GM10847 (cell line): ENCODE data around the gene KCNG4.

Experiments
- POLR2A ChIP-seq: IDR thresholded peaks from 2 replicates; pipeline ENCODE4 v1.6.1; 2011; ENCODE audit not compliant: insufficient read length; ENCODE audit errors: extremely low read depth

KCNG4 gene

DNA sequence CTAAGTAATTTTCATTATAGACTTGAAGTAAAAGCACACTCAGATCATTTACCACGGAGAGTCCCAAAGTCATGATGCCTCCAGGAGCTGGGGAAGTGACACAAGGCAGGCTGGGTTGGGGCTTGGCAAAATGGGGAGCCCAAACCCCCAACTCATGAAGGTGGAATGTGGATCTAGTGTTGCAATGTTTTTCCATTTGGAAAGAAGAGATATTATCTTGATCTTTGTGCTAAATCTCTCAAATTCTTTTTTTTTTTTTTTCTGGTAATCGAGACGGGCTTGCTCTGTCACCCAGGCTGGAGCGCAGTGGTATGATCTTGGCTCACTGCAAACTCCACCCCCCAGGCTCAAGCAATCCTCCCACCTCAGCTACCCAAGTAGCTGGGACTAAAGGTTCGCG is 7.5 kb upstream of the KCNG4 start:
- TF ChIP-seq POLR2A = no peak

DNA sequence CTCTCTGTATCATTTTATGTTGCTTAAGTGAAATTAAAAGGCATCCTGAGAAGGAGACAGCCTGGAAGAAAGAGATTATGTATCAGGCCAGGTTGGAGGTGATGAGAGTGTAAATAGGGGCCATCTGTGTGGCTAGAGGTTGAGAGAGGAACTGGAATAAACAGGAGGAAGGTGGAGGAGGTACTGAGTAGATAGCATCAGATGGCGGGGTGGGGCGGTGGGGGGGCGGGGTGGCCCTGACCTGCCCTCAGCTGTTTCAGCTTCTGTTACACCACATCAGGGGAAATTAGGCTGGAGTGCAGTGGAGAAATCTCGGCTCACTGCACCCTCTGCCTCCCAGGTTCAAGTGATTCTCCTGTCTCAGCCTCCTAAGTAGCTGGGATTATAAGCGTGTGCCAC is 6.9 kb upstream of the KCNG4 start:
- TF ChIP-seq POLR2A = no peak

DNA sequence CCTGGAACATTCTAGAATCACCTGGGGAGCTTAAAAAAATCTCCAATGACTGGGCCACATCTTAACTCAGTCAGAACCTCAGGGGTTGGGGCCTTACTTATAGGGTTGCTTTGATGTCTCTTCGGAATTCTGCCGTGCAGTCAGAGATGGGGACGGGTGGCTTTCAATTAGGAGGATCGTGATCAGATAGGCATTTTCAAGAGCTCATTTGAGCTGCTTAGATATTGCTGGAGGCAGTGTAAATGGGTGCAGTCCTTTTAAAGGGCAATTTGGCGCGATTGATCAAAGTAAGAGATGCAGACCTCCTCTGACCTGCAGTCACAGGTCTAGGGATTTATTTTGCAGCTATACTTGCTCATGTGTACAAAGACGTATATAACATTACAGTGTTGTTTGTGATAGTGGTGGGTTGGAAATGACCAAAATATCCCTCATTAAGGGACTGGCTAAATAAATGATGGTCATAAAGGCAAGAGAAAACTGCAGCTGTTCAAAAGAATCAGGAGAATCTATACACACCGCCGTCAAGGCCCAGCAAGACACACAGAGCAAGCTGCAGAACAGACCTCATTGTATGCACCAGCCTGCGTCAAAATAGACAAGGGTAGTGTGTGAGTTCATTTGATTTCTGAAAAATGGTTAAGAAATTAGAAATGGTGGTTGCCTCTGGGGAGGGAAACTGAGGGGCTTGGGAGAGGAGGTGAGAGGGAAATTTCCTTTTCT is 6.3 kb upstream of the KCNG4 start:
- TF ChIP-seq POLR2A = no peak

DNA sequence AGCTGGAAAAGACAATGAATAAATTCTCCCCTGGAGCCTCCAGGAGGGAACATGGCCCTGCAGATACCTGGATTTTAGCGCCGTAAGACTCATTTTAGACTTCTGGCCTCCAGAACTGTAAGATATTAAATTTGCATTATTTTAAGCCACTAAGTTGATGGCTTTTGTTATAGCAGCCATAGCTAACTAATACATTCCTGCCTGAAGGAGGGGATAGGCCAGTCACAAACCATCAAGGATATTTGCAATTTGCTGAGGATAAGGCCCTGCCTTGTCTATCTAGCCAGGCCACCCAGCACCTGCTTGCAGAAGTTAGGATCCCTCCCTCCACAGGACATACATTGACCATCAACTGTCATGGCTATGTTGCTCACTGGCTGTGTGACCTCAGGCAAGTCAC is 4.9 kb upstream of the KCNG4 start:
- TF ChIP-seq POLR2A = no peak

DNA sequence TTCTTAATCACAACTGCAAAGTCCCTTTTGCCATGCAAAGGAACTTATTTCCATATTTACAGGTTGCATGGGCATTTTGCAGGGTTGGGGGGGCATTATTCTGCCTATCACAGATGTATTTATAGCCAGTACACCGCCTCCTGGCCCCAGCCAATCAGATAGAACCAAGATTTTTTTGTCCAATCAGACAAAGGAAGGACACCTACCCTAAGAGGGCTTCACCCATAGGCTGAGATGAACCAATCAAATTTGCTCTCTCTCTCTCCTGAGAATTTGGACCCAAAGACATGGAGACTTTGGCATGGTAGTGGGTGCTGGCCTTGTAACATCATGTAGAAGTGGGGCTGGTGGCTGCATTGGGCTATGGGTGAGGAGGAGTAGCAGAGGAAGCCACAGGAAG is 3.9 kb upstream of the KCNG4 start:
- no peak for TF ChIP-seq POLR2A

DNA sequence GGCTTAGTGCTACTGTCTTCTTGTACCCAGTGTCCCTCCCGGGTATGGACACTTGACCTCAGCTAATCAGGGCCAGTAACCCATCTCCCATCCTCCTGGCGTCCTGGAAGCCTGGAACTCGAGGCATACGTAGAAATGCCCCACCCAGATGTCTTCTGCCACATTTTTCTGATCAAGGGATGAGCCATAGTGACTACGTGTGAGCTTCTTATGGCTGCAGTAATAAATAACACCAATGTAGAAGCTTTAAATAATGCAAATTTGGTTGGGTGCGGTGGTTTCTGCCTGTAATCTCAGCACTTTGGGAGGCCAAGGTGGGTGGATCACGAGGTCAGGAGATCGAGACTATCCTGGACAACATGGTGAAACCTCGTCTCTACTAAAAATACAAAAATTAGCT is 3.0 kb upstream of the KCNG4 start:
- no peak for TF ChIP-seq POLR2A

DNA sequence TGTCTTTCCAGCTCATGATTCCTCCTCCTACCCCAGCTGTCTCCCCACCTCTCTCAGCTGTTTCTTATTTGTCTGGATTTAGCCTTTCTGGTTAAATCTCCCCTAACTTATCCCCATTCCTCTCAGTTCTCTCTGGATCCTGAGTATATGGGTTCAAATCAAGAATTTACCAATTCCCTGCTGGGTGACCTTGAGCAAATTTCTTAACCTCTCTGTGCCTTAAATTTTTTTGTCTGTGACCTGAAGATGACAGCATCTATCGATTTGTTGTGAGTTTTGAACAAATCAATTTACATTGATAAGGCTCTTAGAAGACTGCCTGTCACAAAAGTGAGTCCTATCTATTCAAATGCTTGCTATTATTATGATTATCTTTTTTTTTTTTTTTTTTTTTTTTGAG is 2.0 kb upstream of the KCNG4 start:
- TF ChIP-seq POLR2A = no peak

DNA sequence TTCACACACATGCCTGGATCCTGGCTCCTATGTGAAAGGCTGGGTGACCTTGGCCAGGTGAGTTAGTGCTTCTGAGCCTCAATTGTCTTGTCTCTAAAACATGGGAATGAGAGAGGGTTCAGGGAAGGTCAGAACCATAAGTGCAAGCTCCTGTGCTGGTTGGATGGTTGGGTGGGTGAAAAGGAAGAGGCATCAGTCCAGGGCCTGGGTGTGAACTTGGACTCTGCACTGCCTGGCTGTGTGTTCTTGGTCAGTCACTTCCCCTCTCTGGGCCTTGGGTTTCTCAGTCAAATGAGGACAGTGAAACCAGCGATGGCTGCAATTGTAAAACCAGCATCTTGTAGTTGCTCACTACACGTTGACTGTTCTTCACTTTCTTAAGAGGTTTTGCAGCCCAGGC is 643 bp upstream of the KCNG4 start:
- TF ChIP-seq POLR2A = no peak

DNA sequence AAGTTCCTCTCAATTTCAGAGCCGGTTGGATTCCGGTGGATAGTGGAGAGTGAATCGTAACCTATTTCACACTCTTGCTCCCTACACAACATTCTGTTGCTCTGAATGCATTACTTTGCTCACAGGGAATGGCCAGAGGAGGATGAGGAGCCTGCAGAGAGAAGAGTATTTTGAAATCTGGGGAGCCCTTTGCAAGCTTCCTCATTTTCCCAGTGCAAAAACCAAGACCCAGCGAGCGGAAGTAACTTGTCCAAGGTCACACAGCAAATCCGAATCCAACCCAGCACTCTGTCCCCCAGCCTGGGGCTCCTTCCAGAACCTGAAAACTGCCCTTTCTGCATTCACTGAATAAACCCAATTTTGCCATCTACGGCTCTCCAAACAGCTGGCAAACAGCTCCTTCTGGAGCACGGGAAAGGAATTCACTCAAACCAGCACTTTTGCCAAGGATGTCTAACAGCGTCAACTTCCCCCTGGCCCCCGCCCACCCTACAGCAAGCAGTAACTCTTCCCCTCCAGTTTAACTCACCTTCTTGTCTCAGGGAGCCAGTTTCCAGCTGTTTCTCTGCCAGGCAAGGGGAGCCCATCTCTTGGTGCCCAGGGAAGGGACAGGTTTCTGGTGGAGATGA is 557 bp downstream of the KCNG4 start:
- TF ChIP-seq POLR2A = no peak

DNA sequence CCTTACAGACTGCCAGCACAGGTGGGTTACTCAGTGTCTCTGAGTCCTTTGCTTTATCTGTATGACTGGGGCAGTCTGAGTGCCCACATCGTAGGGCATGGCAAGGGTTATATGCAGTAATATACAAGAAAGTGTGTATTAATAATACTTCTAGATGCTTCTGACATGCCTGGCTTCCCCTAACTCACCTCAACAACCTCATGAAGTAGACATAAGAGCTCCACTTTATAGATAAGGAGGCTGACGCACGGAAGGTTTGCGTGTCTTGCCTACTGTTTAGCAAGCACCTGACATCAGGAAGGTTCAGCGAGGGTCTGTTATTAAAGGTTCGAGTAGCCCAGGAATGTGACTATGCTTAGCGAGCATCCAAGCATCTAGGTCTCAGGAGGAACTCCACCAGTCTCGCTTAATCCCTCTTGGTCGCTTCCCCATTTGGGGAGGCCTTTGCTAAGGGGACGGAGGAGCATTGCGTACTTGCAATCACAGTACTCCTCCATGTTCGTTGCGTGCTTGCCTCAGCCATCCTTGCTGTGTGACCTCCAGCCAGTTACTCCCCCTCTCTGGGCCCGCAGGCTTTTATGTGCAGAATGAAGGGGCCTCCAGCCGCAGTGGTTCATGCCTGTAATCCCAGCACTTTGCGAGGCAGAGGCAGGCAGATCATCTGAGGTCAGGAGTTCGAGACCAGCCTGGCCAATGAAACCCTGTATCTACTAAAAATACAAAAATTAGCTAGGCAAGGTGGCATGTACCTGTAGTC is 1.6 kb downstream of the KCNG4 start:
- TF ChIP-seq POLR2A = no peak

DNA sequence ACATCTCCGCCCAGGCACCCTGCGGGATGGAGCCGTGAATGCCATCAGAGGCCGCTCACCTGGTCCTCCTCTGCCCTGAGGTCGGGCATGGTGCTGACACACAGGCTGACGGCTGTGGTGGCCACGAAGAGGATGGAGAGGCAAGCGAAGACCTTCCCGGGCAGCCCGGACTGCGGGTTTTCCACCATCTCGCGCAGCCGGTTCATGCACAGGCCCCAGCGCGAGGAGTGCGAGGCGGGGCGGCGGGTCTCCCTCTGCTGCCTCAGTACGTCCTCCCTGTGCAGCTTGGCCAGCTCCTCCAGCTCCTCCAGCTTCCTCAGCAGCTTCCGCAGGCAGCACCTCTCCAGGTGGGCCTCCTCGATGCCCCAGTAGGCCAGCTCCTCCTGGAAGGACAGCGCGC is 3.1 kb downstream of the KCNG4 start:
- TF ChIP-seq POLR2A = no peak

DNA sequence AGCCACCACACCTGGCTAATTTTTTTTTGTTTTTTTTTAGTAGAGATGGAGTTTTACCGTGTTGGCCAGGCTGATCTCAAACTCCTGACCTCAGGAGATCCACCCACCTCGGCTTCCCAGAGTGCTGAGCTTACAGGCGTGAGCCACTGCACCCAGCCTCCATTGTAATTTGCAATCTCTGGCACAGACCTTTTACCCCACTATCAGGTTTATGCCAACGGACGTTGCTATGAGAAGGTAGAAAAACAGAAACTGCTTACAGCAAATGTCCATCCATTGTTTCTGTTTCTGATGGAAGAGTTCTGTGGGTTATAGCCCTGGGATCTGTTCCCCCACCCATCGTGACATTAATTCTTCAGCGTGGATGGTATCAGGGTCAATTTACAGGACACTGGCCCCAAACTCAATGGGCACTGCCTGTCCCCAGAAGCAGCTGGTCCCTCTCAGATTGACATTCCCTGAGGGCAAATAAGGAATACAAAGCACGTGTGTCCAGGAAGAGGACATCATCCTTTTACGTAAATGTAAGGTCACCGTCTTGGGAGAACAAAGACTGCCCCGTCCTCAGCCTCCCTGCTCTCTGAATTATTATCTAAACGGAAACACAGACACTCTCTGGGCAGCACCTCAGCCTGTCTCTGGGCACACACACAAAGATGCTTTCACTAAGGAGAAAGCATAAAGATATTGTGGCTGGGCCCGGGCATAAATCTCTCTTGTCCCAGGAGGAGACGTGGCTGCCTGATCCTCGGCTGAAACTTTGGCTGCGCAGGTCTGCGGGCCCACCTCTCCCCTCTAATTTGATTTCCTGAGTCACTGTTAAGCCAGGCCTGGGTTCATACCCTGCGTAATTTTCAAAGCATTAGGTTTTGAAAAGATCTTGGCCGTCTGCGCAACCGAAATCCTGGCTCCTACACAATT is 5.2 kb downstream of the KCNG4 start:
- no peak for TF ChIP-seq POLR2A

DNA sequence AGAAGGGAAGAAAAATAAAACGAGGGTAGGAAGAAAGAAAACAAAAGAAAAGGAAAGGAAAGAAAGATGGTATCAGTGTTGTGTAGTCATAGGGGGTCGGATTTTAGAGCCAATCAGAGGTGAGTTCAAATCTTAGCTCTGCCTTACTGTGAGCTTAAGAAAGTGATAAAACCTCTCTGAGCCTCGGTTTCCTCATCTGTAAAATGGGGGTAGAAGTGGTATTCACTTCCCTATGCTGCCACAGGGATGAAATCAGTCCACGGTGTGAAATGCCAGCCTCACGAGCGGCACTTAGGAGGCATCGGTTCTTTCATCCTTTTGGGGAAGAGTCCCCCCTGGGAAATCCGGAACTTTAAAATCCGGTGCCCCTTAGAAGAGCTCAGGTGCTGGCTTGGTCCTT is 6.1 kb downstream of the KCNG4 start:
- no peak for TF ChIP-seq POLR2A

DNA sequence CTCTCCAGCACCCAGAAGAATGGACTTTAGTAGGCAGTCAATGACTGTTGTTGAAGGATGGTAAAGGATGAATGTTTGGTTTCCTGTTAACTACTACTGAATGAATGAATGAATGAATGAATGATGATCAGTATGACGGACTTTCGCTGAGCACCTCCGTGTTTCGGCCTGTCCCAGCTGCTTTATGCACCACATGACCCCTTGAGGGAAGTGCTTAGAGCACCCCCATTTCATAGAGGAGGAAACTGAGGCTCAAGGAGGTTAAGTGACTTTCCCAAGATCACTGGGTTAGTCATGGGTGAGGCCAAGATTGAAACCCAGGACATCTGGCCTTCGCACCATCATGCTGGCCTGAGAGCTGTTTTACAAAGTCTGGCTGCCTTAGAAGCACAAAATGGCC is 6.8 kb downstream of the KCNG4 start:
- TF ChIP-seq POLR2A = no peak

DNA sequence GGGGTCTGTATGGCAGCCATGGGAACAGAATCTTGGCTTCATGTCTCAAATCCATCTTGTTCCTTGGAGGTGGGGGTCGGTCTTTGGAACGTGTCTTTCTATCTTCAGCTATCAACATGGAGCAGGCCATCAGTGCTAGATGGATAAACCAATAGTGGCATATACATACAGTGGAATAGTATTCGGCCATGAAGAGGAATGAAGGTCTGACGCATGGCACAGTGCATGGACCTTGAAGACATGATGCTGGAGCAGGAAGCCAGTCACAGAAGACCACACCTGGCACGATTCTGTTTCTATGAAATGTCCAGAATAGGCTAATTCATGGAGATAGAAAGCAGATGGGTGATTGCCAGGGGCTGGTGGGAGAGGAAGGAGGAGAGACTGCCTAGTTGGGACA is 7.8 kb downstream of the KCNG4 start:
- TF ChIP-seq POLR2A = no peak

DNA sequence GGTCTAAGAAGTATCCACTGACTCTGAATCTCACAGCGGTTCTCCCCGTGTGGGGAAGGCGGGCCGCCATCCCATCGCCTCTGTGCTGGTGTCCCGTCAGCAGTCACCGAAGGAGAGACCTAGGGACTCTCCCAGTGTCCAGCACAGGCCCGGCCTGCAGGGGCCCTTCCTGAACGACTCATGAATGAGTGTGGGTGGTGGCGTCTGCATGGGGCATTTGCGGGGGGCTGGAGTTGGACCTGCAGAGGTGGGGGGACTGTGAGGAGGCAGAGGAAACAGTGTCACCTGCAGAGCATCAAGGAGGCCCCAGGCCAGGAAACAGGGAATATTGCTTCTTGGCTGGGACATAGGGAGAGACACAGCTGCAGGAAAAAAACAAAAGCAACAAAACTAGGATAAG is 10.3 kb downstream of the KCNG4 start:
- no peak for TF ChIP-seq POLR2A

DNA sequence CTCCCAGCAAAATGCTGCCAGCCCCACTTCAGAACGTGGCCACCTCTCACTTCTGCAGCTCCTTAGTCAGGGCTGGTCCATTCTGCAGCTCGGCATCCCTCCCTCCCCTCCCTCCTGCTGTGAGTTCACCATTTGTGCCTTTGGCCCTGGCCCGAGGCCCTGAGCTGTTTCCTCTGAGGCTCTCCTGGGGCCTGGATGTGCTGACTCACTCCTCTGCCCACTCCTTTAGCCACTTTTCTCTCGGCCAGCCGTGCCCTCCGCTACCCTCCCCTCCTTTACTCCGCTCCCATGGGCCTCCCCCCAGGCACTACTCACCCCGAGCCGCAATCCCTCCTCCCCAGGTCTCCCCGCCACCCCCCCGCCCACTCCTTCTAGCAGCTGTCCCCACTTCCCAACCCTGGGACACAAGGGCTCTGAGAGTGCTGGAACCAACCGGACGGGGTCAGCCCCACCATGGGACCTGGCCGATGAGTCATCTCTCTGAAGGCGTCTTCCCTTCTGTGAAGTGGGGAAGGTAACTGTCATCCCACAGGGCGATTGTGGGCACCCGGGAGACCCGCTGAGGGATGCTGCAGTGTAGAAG is 11.5 kb downstream of the KCNG4 start:
- no peak for TF ChIP-seq POLR2A
